Mucosa of gallbladder (tissue), 1 donor: ENCODE data around the gene TNPO1. TPM values are rescaled to one million over a fixed set of nuclear protein-coding genes. Genes with fewer than 3 reads are reported as not detected.
A peak's percentile ranks its signal among the peaks of the same experiment; 100 is the strongest.

Source experiments
- DNase-seq: peaks from one replicate; pipeline ENCODE4 v3.0.0-alpha.2; 2020; ENCODE audit warnings: low spot score
- total RNA-seq: library from RNA; stranded (reverse); gene quantifications from one replicate; pipeline ENCODE4 v1.2.1, GENCODE V29; 2021
- donor health status: DM: no; HTN: no; CAD: no.

The TNPO1 gene
- total RNA-seq, 1 donor from 2014 or later, result 99.6 TPM

DNA sequence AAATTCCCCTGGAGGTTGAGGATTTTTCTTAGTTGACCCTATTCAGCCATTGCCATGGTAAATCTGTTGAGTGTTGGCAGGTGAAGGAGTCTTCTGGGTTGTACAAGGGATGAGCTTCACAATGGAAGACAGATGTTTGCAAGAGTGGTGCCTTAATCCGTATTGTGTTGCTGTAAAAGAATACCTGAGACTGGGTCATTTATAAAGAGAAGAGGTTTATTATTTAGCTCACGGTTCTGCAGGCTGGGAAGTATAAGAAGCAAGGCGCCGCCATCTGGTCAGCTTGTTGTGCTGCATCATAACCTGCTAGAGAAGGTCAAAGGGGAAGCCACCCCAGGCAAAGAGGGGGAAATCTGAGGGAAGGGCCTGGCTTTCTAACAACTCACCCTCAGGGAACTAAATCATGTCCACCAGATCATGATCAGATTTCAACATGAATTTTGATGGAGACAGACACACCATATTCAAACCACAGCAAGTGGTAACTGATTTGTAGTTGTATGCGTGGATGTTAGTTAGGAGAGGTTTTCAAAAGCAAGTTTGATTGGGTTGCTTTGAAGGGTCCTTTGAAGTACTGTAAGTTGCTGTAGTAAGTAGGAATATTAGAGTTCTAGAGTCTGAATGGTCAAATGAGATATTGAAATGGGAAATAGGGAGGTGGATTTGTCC is 2.5 kb downstream of the TNPO1 start:
- peak; percentile 54 for DNase-seq

DNA sequence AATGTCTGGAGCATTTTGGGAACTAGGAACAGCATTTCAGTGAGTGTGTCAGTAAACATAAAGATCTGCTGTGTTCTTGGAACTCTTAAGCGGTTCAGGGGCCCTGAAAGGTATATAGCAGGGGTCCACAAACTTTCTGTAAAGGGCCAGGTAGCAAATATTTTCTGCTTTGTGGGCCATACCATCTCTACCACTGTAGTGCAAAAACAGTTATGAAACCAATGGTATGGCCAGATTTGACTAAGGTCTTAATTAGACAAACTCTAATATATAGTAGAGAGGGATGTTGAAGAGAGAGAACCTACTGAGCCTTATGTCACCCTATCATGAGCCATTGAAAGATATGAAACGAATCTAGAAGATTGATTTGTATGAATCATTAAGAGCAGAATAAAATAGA is 5.3 kb downstream of the TNPO1 start:
- no peak for DNase-seq

DNA sequence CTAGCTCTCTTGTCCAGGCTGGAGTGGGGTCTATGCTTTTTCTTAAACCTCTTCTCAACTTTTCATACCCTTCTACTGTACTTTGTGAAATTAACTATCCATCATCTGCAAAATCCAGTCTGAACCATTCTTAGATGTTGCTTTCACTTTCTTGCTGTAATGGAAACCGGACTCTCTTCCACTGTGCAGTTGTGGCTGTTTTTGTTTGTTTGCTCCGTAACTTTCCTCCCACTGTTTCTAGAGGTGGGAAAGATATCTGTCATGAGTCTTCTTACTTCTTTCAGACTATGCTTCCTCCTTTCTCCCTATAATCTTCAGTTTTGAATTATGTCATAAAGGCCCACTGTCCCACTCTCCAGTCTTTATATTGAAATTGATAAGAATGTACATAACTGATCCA is 6.5 kb downstream of the TNPO1 start:
- no peak for DNase-seq

DNA sequence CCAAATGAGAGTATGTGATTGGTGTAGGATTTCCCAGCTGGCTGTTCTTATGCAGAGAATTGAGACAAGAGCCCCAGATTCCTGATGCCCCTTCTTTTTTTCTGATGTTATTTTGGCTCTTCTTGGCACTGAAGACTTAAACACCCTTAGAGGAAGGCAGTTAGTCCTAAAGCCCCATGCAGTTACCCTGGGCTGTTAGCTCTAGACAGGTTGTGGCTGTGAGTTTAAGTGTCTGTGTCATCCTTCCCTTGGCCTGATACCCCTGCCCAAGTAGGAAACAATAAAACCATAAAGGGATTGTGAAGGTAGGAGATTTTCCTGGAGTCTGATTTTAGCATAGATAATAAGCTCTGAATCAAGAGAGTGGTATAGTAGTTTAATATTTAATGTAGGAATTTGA is 13.2 kb downstream of the TNPO1 start:
- no peak for DNase-seq

DNA sequence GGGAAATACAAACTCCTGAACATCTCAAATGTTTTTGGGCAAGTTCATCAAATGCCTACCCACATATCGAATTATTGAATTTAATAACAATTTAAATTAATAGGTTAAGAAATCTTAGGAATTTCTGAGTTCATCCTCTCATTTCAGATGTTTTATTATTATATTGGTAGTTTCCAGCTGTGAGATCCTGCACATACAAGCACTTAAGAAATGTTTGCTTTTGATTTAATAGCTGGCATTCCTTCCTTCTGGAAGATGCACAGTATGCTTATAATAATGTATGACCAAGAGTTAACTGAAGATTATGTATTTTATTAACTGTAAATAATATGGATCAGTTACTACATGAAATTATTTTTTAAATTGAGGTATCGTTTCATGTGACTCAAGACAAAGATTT is 13.9 kb downstream of the TNPO1 start:
- DNase-seq, result no peak

DNA sequence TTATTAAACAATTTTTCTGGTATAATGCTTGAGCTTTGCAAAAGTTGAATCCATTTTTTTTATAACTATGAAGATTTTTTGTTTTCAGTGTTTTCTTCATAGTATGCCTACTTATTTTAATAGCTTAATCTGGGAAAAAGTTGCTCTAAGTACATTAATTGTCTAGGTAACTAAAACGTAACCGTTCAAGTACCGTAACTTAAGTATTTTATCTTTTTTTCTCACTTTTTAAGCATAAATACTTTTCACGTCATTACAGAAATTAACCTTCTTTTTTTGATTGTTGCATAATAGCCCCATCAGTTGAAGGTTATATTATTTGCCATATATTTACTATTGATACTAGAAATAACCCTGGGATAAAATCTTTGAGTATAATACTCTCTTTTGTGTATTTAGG is 15.2 kb downstream of the TNPO1 start:
- DNase-seq, result no peak

DNA sequence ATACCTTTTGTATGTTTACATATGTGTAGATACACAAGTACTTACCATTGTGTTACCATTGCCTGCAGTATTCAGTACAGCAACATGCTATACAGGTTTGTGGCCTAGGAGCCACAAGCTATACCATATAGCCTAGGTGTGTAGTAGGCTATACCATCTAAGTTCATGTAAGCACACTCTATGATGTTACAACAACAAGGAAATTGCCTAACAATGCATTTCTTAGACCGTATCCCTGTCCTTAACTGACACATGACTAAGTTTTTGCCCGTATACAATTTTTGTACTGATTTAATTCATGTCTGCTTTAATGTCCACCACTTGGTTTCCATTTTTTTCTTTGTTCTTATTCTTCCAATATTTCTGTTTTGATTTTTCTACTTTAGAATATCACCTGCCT is 18.5 kb downstream of the TNPO1 start:
- no peak for DNase-seq

DNA sequence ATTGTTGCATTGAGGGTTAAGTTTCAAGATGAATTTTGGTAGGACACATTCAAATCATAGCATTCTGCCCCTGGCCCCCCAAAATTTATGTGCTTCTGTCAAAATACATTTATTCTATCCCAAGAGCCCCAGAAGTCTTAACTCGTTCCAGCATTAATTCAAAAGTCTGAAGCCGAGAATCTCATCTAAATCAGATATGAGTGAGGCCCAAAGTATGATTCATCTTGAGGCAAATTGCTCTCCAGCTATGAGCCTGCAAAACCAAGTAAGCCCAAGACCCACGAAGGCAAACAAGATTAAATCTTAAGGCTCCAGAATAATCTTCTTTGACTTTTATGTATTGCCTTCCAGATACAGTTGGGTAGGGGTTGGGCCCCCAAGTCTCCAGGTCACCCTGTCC is 19.2 kb downstream of the TNPO1 start:
- no peak for DNase-seq

DNA sequence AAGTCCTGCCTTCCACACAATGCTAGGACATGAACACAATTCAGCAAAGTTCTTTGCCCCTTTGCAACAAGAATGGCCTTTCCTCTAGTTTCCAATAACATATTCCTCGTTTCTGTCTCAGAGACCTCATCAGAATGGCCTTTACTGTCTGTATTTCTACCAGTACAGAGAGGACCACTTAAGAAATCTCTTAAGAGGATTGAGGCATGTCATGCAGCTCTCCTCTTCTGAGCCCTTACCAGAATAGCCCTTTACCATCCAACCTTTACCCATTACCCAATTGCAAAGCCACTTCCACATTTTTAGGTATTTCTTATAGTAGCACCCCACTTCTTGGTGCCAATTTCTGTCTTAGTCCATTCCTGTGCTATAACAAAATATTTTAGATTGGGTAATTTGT is 20.3 kb downstream of the TNPO1 start:
- no peak for DNase-seq

DNA sequence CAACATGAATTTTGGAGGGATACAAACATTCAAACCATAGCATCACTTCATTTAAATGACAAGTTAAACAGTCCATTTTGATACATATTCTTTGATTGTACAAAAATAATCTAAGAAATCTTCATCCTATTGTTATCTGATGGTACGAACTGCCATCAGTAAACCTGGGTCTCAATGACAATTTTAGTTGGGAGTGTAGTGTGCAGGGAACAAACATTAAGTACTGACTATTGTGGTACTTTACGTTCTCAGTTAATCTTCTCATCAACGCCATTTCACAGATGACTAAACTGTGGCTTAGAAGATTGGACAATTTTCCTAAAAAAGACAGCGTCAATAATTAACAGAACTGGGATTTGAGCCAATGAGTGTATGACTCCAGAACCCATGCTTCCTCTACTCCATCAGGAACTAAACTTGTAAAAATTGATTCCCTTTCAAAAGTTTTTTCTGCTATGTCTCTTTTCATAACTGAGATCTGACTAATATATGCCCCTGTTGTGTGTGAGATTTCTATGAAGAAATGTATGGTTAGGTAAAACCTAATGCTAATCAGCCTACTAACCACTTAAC is 21.1 kb downstream of the TNPO1 start:
- DNase-seq, result no peak

DNA sequence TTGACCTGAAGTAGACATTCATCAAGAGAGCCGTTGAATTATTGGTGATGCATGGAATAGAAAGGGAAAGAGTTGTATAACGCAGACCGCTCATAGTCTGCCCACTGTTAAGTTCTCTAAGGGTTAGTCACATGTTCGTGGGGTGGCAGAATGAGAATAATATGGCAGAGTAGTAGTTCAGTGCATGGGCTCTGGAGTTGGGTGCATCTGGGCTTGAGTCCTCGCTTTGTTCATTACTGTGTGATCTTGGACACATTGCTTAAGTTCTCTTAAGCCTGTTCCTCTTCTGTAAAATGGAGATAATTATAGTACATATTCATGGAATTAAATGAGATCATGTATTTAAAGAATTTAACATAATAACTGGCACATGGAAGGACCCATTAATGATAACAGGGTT is 23.6 kb downstream of the TNPO1 start:
- no peak for DNase-seq

DNA sequence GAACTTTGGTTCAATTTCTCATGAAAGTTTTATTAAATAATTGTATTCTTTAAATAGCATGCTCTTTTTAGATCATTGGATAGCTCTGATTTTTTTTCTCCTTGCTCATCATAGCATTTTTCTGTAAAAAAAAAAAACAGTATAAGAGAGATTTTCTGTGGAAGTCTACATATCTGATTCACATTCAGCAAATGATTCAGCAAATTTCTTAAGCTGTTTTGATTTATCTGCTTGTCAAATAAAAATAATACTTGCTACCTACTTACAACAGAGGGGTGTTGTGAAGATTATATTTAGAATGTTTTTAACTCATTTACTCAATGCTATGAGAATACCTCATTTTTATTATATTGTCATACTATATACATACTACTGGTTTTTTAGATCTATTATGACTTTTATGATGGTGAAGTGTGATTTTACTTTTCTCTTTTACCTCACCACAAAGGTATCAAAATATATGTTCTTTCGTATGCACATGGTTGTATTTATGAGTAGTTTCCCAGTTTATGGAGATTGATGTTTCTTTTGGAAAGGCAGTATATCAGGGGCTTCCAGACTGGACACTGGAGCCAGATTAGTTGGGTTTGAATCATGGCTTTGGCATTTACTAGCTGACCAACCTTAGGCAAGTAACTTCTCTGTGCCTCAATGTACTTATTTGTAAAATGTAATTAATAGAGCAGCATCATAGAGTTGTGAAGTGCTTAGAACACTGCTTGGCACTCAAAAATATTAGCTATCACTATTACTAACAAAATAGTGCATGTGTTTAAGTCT is 25.5 kb downstream of the TNPO1 start:
- DNase-seq, result no peak

DNA sequence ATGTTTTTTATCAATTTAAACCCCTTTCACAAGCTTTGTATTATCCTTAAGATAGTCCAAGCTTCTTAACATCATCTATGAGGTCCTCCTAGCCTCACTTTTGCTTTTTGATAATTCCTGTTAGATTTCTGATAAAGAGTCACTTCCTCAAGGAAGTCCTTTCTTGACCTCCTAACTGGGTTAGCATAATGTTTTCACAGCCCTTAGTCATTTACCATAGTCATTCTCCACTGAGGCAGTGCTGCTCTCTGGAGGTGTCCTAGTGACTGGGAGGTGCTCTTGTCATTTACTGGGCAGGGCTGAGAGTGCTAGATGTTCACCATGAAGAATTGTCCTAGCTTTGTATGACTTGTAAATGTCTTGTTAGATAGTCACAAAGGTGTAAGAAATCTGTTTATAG is 26.4 kb downstream of the TNPO1 start:
- DNase-seq, result no peak

DNA sequence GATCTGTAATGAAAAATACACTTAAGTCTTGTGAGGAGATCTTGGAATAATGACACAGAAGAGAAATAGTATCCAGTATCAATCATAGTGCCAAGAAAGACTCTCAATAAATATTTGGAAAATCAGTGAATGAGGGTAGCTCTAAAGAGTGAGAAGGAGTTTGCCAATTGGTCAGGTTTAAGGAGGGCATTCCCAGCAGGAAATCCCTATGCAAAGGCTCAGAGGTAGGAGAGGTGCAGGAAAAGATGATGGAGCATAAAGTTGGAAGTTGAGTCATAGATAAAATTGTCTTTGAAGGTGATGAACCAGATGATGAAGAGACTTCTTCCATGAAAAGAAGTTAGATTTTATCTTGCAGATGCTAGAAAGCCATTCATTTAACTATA is 27.8 kb downstream of the TNPO1 start:
- DNase-seq, result no peak

DNA sequence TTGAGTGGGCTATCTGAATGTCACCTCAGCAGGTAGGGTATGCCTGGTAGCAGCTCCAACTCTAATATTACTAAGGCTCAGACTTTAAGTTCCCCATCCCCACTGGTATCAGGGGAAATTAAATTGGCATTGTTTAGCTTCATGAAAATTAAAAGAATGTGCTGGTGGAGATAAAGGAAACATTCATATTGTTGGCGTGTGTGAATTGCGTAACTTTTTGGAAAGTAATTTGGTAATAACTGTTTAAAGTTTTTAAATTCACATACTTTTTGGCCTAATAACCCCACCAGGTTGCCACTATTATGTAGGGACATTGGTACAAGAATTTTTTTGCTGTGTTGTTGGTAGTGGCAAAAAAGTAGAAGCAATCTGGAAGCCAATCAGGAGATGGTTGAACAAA is 29.4 kb downstream of the TNPO1 start:
- no peak for DNase-seq

DNA sequence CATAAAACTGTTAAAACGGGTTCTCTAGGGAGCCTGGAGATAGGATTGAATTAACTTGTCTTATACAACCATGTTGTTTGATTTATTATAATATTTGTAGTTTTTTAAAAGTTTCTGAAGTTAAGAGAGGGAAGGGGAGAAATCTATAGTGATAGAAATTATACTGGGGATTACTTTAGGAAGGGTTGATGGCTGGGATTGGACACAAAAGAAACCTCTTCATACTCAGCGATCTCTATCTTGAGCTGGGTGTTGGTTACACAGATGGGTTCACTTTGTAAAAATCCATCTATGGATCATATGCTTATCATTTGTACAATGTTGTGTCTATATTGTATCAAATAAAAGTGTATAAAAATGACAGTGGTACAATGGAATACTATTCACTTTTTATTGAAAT is 30.0 kb downstream of the TNPO1 start:
- DNase-seq, result no peak

DNA sequence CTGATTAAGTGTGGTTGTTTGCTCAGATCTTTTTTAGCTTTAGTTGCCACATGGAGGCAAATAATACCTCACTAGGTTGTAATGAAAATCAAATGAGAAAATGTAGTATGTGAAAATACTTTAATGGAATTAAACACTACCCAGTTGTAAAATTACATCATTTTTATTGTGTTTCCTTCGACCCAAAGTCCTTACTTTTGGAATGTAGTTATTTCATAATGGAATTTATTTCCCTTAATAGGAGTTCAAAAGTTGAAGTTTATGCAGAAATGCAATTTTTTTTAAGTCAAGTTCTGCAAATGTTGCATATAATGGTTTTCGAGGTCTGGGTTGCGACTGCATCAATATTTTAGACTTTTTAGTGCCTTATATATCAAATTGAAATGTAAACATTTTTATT is 31.0 kb downstream of the TNPO1 start:
- no peak for DNase-seq

DNA sequence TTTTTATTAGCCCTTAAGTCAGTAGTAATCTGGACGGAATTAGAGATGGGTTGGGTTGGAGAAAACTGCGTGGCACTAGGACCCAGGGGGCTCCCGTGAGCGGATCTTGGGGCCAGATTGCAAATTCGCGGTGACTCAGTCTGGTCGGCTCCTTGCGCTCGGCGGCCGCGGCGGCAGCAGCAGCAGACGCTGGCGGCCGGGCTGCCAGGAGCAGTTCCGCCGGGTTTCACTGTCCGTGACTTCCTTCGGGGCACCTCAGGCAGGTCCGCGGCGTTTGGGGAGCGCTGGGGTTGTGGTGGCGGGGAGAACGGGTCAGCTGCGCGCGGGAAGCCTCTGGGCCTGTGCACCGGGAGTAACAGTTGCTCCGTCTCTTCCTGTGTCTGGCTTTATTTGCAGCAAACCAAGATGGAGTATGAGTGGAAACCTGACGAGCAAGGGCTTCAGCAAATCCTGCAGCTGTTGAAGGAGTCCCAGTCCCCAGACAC is 31.6 kb downstream of the TNPO1 start:
- peak; percentile 91 for DNase-seq

DNA sequence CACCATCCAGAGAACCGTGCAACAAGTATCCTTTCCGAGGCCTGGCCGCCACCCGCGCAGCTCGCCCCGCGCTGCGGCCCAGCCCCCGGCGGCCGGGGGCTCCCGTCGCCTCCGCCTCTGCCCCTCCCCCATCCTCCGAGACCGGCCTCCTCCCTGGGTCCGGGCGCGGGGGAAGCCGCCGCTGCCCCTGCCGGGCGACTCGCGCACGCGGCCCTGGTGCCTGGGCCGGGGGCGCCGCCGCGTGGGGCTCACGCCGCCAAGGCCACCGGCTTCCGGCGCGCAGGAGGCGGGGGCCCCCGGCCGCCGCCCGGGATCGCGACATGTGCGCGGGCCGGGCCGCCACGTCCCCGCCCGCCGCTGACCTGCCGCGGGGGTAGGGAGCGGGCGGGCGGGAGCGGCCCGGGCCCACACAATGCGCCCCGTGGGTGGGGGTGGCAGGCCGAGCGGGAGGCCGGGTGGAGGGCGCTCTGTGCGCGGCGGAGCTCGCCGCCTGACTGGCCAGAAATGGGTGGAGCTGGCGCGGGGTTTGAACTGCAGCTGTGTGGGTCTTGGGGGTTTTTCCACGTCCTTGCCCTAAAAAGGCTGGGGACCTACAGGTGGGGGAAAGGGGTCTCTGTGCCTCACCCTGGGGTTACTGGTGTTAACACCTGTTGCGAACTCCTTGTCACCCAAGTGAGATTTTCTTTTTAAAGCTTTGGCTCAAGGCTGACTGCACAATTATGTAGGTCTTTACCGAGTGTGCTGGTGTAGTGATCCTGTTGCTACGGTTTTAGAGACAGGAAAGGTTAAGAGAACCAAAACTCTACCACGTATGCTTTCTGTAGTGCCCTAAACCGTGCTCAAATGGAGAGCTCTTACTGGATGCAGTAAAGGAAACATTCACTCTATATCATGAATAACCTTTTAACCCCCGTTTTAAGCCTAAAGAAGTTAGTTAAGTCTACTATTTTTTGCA is 32.3 kb downstream of the TNPO1 start:
- DNase-seq, result peak; percentile 45

DNA sequence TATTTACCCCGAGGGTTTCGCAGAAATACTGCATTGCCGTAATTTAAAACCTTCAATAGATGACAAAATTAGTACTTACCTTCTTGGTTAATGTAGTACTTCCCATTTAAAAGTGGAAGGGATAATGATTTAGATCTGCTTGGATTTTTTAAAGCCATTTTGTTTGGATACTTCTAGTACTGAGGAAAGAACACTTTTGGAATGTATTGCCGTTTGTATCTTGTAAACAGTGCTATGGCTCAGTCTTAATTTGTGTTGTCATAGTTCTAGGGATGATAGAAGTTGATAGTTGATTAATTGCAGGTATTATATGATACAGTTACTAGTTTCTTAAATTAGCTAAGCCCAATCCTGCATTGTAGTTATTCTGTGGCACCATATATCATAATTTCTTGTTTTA is 33.1 kb downstream of the TNPO1 start:
- no peak for DNase-seq

DNA sequence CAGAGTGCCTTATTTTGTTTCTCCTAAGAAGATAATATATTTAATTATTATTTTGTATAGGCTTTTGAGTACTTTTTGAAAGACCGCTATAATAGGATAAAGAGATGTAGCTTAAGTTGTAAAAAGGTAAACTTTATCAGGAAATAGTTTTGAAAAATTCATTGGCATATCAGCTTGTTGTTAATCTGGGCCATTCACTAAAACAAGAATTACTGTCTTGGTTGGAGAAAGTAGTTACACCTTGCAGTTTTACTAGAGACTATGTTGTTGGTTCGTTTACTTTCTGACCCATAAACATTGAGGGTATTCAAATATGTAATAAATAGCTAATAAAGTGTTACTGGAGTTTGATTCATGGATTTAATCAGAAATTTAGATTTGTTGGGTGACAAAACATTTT is 33.7 kb downstream of the TNPO1 start:
- DNase-seq, result no peak

DNA sequence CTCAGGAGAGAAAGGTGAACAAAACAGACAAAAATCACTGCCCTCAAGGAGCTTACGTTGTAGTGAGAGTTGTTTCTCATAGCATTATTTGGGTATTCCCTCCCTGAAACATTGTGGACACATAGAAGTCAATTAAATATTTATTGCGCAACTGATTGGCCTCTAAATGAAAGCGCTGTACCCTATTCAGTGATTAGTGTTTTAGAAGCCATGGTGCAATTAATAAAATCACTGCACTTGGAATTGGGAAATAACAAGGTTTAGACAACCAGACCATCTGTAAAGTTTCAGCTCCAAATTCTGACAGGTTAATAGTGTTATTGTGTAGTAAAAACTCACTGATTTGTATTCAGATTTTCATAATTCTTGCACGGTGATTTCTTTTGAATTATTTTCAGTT is 35.9 kb downstream of the TNPO1 start:
- DNase-seq, result no peak
